Transverse colon (tissue), 4 donors: ENCODE data around the gene ATP6V0D1. TPM values are rescaled to one million over a fixed set of nuclear protein-coding genes. Genes with fewer than 3 reads are reported as not detected.

Experiments
- DNase-seq: peaks from one replicate; pipeline ENCODE4 v3.0.0-alpha.2; 2019
- H3K27ac ChIP-seq, 4 donors: fragments of 200-600 bp; sonication (generic); 2 replicates each; pipeline ENCODE4 v1.5.1; 2016 to 2018; ENCODE audit warnings: inconsistent platforms in 4 of 4
- H3K27me3 ChIP-seq: fragments of 200-600 bp; sonication (generic); 2 replicates; pipeline ENCODE4 v1.5.1; 2017; ENCODE audit warnings: inconsistent platforms
- H3K36me3 ChIP-seq, 4 donors: fragments of 200-600 bp; sonication (generic); 2 replicates each; pipeline ENCODE4 v1.5.1; 2017 to 2019; ENCODE audit warnings: inconsistent platforms in 4 of 4
- H3K4me1 ChIP-seq, 4 donors: fragments of 200-600 bp; sonication (generic); 2 replicates each; pipeline ENCODE4 v1.5.1; 2017 to 2020; ENCODE audit warnings: inconsistent platforms in 4 of 4
- H3K4me3 ChIP-seq, 4 donors: fragments of 200-600 bp; sonication (generic); 1 replicate in 1 of 4; 2 replicates in 3 of 4; pipeline versions ENCODE4 v1.5.1 to v1.6.1; 2017 to 2019; ENCODE audit warnings: inconsistent platforms in 4 of 4
- H3K9me3 ChIP-seq, 2 donors: fragments of 200-600 bp; sonication (generic); 2 replicates each; pipeline ENCODE4 v1.5.1; 2017 to 2019; ENCODE audit warnings: inconsistent platforms in 2 of 2
- EP300 ChIP-seq: sonication (generic); formaldehyde crosslinking; IDR thresholded peaks from one replicate; pipeline ENCODE4 v1.6.1; 2017; ENCODE audit warnings: antibody characterized with exemption, low read depth
- POLR2A ChIP-seq: fragments of 450-650 bp; IDR thresholded peaks from one replicate; pipeline ENCODE4 v1.6.1; 2016; ENCODE audit warnings: antibody characterized with exemption, mild to moderate bottlenecking, moderate library complexity
- POLR2AphosphoS5 ChIP-seq, 3 donors: sonication (generic); formaldehyde crosslinking; IDR thresholded peaks; one replicate each; pipeline ENCODE4 v1.6.1; 2016; ENCODE audit warnings: antibody characterized with exemption in 3 of 3
- WGBS, 2 donors: methylation state at CpG; one replicate each; pipeline ENCODE4 v1.1.5; 2018; ENCODE audit warnings: low coverage in 1 of 2; 5-methylcytosine and 5-hydroxymethylcytosine counted together
- in situ Hi-C, 4 donors: fragments of 200-750 bp; cut with MboI; loops; one replicate each; pipeline versions ENCODE4 v1.15.0 to v1.15.1; 2017; ENCODE audit warnings: low sequenced_read_pairs in 3 of 4, low pct_ligation_motif_present in 1 of 4, low pct_unique_long_range_greater_than_20kb in 1 of 4
- intact Hi-C: fragments of 100-400 bp; cut with DNase I; formaldehyde crosslinking; loops from one replicate; pipeline ENCODE4 v1.15.1; 2023; ENCODE audit warnings: low total_unique reads
- total RNA-seq, 4 donors: library from RNA; depleted of rRNA; stranded (reverse); fragments of >200 nt; gene quantifications; one replicate each; pipeline ENCODE4 v1.1.0, GENCODE V29; 2016
- TF ChIP-seq, protein P1 (sequence below), 5 experiments: fragments of 200-600 bp in 3 of 5; fragments of 450-650 bp in 2 of 5; sonication (generic) in 3 of 5; IDR thresholded peaks; 1 replicate in 2 of 5; 2 replicates in 3 of 5; pipeline ENCODE4 v1.5.1; 2016 to 2017; ENCODE audit warnings: antibody characterized with exemption in 5 of 5, inconsistent platforms in 3 of 5, mild to moderate bottlenecking in 2 of 5, moderate library complexity in 1 of 5

Gene ATP6V0D1
- total RNA-seq, 4 donors from 2014 or later, result 218 to 457 (median 386) TPM

DNA sequence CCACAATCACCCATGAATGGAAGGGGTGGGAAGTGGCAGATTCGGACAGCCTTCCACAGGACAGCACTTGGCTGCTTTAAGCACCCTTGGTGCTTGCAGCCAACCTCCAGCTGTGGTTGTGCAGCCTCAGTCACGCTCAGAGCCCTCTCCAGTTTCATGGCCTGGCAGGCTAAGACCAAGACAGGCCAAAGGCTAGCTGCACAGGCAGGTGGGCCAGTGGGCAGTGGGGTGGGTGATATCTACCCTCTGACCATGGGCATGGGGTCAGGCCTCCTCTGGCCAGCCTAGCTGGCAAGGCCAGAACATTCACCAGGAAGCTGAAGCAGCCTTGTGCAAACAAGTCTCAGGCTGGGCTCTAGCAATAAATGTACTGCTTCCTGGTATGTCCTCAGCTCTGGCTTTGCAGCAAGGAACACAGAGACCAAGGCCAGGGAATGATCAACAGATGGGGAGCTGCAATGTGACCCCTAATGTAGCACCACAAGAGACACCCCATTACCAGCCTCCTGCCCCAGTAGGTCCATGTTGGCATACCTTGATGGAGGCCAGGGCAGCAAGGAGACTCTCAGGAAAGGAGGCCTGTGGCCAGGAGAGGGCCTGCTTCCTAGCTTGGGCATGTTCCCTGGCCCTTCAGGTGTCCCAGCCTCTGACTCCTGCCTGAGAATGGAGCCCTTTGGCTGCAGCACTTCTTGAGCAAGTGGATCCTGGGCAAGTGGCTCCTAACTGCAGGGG is 29.1 kb downstream of the ATP6V0D1 start:
- peak overlapping the region; percentile 80 to 94 (median 87) for H3K27ac ChIP-seq
- intact Hi-C loops, result no loop called here
- peak; percentile 57 for DNase-seq
- in situ Hi-C loops, result no loop called here
- H3K27me3 ChIP-seq, result no peaks in the 10 kb centered on the region
- 43% methylated on average over 2 of the region's 2 CpGs; no CpG with 5 or more reads in 1 of the 2 donors for WGBS, 2 donors
- H3K36me3 ChIP-seq, result peaks cover 0 to 5% (median 0%) of the 10 kb centered on the region in 4 donors
- peak in 2 of 3 donors; percentile 39 to 64 for TF ChIP-seq POLR2AphosphoS5 (IDR thresholded peaks at IDR 0.05)
- TF ChIP-seq POLR2A, result peak; percentile 21
- no peak for TF ChIP-seq EP300
- H3K4me3 ChIP-seq, result no peak overlapping the region
- H3K4me1 ChIP-seq, result peaks cover 54 to 86% (median 73%) of the 10 kb centered on the region in 4 donors
- no peaks in the 10 kb centered on the region for H3K9me3 ChIP-seq

GRCh38 chr16:67451061-67451703 is 29.8 kb downstream of the ATP6V0D1 start:
- 51 to 80% methylated on average over 9 to 12 of the region's 12 CpGs for WGBS, 2 donors
- Histone ChIP-seq H3K36me3 (peaks cover 0 to 5% (median 0%) of the 10 kb centered on the region in 4 donors), H3K27ac (peak overlapping the region; percentile 80 to 94 (median 87)), H3K4me3 (no peak overlapping the region), H3K4me1 (peaks cover 56 to 86% (median 73%) of the 10 kb centered on the region in 4 donors), H3K9me3 (no peaks in the 10 kb centered on the region), H3K27me3 (no peaks in the 10 kb centered on the region)
- in situ Hi-C loops (no loop called here), intact Hi-C loops (no loop called here)
- DNase-seq, result no peak
- no peak for TF ChIP-seq POLR2AphosphoS5 (IDR thresholded peaks at IDR 0.05)
- TF ChIP-seq EP300, result no peak
- TF ChIP-seq, protein P1, sequence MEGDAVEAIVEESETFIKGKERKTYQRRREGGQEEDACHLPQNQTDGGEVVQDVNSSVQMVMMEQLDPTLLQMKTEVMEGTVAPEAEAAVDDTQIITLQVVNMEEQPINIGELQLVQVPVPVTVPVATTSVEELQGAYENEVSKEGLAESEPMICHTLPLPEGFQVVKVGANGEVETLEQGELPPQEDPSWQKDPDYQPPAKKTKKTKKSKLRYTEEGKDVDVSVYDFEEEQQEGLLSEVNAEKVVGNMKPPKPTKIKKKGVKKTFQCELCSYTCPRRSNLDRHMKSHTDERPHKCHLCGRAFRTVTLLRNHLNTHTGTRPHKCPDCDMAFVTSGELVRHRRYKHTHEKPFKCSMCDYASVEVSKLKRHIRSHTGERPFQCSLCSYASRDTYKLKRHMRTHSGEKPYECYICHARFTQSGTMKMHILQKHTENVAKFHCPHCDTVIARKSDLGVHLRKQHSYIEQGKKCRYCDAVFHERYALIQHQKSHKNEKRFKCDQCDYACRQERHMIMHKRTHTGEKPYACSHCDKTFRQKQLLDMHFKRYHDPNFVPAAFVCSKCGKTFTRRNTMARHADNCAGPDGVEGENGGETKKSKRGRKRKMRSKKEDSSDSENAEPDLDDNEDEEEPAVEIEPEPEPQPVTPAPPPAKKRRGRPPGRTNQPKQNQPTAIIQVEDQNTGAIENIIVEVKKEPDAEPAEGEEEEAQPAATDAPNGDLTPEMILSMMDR (IDR thresholded peaks at IDR 0.05), result no peak
- no peak for TF ChIP-seq POLR2A

DNA sequence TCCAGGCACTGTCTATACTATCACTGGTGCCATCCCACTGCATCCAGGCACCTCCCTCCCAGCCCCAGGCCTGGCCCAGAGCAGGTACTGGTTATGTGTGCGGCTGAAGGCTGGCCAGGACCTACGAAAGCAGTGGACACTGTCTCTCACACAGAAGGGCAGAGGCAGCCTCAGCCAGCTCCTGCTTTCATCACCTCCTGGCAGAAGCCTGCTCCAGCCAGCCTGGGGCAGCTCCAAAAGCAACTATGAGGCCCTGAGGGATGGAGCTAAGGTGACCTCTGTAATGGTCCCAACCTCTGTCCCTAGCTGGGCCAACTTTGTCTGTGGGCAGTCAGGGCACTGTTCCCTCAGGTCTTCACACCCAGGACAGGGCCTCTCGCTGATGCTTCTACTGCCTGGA is 31.2 kb downstream of the ATP6V0D1 start:
- no peak for TF ChIP-seq POLR2AphosphoS5 (IDR thresholded peaks at IDR 0.05)
- TF ChIP-seq POLR2A, result no peak
- no peak for TF ChIP-seq EP300
- TF ChIP-seq, protein P1 (IDR thresholded peaks at IDR 0.05), result no peak
- WGBS, 2 donors, result 89% methylated on average over 3 of the region's 3 CpGs; no CpG with 5 or more reads in 1 of the 2 donors
- no peaks in the 10 kb centered on the region for H3K9me3 ChIP-seq
- intact Hi-C loops, result no loop called here
- peaks cover 67 to 86% (median 80%) of the 10 kb centered on the region in 4 donors for H3K4me1 ChIP-seq
- H3K27me3 ChIP-seq, result no peaks in the 10 kb centered on the region
- H3K27ac ChIP-seq, result peak overlapping the region; percentile 86 to 94 (median 88)
- no peak overlapping the region for H3K4me3 ChIP-seq
- no peak for DNase-seq
- in situ Hi-C loops, result no loop called here
- peaks cover 0 to 5% (median 0%) of the 10 kb centered on the region in 4 donors for H3K36me3 ChIP-seq

DNA sequence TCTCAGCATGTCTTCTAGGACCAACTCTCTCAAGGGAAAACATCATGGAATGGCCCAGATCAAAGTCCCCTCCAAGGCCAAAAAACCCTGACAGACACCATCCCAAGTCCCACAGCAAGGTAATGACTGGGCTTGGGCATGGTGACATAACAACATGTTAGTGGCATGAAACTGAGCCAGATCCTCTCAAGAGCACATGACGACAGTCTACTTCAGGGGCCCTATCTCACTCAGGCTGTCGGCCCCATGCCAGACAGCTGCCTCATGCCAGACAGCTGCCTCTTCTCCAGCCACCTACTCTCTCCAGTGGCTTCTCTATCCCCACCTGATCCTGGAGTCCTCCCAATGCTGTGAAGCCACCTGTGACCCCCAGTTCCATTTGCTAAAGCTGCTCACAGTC is 31.6 kb downstream of the ATP6V0D1 start:
- TF ChIP-seq, protein P1 (IDR thresholded peaks at IDR 0.05), result no peak
- TF ChIP-seq POLR2A (no peak), POLR2AphosphoS5 (IDR thresholded peaks at IDR 0.05) (no peak), EP300 (no peak)
- Histone ChIP-seq H3K27me3 (no peaks in the 10 kb centered on the region), H3K27ac (peak overlapping the region; percentile 86 to 94 (median 88)), H3K4me3 (no peak overlapping the region), H3K4me1 (peaks cover 71 to 89% (median 84%) of the 10 kb centered on the region in 4 donors), H3K36me3 (peaks cover 0 to 5% (median 0%) of the 10 kb centered on the region in 4 donors), H3K9me3 (no peaks in the 10 kb centered on the region)
- intact Hi-C loops, result no loop called here
- 48% methylated on average over 2 of the region's 2 CpGs; no CpG with 5 or more reads in 1 of the 2 donors for WGBS, 2 donors
- in situ Hi-C loops, result no loop called here
- no peak for DNase-seq
